MM.1S (cell line): ENCODE measurements around the gene SERPINE2.

ENCODE experiments used
- DNase-seq: peaks from one replicate; pipeline ENCODE4 v3.0.0-alpha.2; 2015
- H2AFZ ChIP-seq: fragments of 300-600 bp; sonication (generic); 2 replicates; pipeline ENCODE4 v1.6.0; 2016; ENCODE audit warnings: antibody characterized with exemption, low read length
- H3F3A ChIP-seq: fragments of 300-600 bp; sonication (generic); 2 replicates; pipeline ENCODE4 v1.6.1; 2016; ENCODE audit warnings: mild to moderate bottlenecking, antibody characterized with exemption, low read length, moderate library complexity, mixed read lengths; ENCODE audit not compliant: insufficient read depth
- H3K27ac ChIP-seq: fragments of 300-600 bp; sonication (generic); 2 replicates; pipeline ENCODE4 v1.5.1; 2016; ENCODE audit warnings: mild to moderate bottlenecking, low read length
- H3K27me3 ChIP-seq: fragments of 300-600 bp; sonication (generic); replicated peaks from 2 replicates; pipeline ENCODE4 v1.6.0; 2016; ENCODE audit warnings: low read length; ENCODE audit not compliant: insufficient read depth
- H3K36me3 ChIP-seq: fragments of 300-600 bp; sonication (generic); replicated peaks from 2 replicates; pipeline ENCODE4 v1.6.1; 2016; ENCODE audit warnings: mild to moderate bottlenecking, low read length, mixed read lengths; ENCODE audit not compliant: insufficient read depth
- H3K4me1 ChIP-seq: fragments of 300-600 bp; sonication (generic); 2 replicates; pipeline ENCODE4 v1.6.1; 2016; ENCODE audit warnings: low read length, mixed read lengths
- H3K4me2 ChIP-seq: fragments of 300-600 bp; sonication (generic); 2 replicates; pipeline ENCODE4 v1.6.0; 2016; ENCODE audit warnings: low read depth, low read length
- H3K4me3 ChIP-seq: fragments of 300-600 bp; sonication (generic); 2 replicates; pipeline ENCODE4 v1.5.1; 2016; ENCODE audit warnings: low read length, mixed read lengths
- H3K79me2 ChIP-seq: fragments of 300-600 bp; sonication (generic); 2 replicates; pipeline ENCODE4 v1.6.1; 2016; ENCODE audit warnings: mixed run types, low read length, mixed read lengths
- H3K9ac ChIP-seq: fragments of 300-600 bp; sonication (generic); 2 replicates; pipeline ENCODE4 v1.6.1; 2016; ENCODE audit warnings: low read length, mixed read lengths
- H3K9me2 ChIP-seq: fragments of 300-600 bp; sonication (generic); replicated peaks from 2 replicates; pipeline ENCODE4 v1.6.1; 2016; ENCODE audit warnings: mild to moderate bottlenecking, low read length, mixed read lengths; ENCODE audit not compliant: insufficient read depth
- H3K9me3 ChIP-seq: fragments of 300-600 bp; sonication (generic); replicated peaks from 2 replicates; pipeline ENCODE4 v1.6.1; 2016; ENCODE audit warnings: mild to moderate bottlenecking, low read length, mixed read lengths; ENCODE audit not compliant: insufficient read depth
- H4K20me1 ChIP-seq: fragments of 300-600 bp; sonication (generic); 2 replicates; pipeline ENCODE4 v1.6.1; 2016; ENCODE audit warnings: mild to moderate bottlenecking, low read length, moderate library complexity, mixed read lengths; ENCODE audit not compliant: insufficient read depth
- EZH2 ChIP-seq: fragments of 300-600 bp; sonication (generic); optimal IDR thresholded peaks from 2 replicates; pipeline ENCODE3; 2017; ENCODE audit warnings: low read depth, mild to moderate bottlenecking, antibody characterized with exemption, low read length, mixed read lengths
- EZH2phosphoT487 ChIP-seq: fragments of 300-600 bp; sonication (generic); IDR thresholded peaks from 2 replicates; pipeline ENCODE4 v1.6.1; 2018; ENCODE audit warnings: antibody characterized with exemption, low read length
- TF ChIP-seq, protein P1 (sequence below): fragments of 300-600 bp; sonication (generic); IDR thresholded peaks from 2 replicates; pipeline ENCODE4 v1.5.1; 2016; ENCODE audit warnings: antibody characterized with exemption, low read length, mixed read lengths

Gene SERPINE2

DNA sequence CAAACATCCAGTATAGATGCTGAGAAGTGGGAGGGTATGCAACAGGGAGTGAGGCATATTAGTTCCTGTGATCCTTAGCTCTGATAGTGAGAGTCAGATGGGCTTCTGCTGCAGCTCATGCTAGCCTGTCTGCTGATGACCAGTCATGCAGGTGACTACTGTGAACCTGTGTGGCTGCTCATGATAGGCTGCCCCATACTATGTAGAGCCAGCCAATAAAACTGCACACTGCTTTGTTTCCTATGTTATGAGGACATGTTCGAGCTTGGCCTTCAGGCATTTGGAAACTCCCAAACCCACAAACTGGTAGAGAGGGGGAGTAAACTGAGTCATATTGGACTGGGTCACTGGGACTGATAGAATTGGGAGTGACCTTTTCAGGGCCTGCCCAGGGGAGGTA is 20.1 kb upstream of the SERPINE2 start:
- Histone ChIP-seq H2AFZ (no peak overlapping the region), H4K20me1 (no peaks in the 10 kb centered on the region), H3K9ac (no peak overlapping the region), H3K4me1 (no peaks in the 10 kb centered on the region), H3K27ac (no peak overlapping the region), H3K79me2 (no peaks in the 10 kb centered on the region), H3K27me3 (no peaks in the 10 kb centered on the region), H3F3A (no peaks in the 10 kb centered on the region), H3K36me3 (no peaks in the 10 kb centered on the region), H3K9me3 (no peaks in the 10 kb centered on the region), H3K9me2 (no peaks in the 10 kb centered on the region), H3K4me3 (no peak overlapping the region), H3K4me2 (no peak overlapping the region)
- TF ChIP-seq, protein P1, sequence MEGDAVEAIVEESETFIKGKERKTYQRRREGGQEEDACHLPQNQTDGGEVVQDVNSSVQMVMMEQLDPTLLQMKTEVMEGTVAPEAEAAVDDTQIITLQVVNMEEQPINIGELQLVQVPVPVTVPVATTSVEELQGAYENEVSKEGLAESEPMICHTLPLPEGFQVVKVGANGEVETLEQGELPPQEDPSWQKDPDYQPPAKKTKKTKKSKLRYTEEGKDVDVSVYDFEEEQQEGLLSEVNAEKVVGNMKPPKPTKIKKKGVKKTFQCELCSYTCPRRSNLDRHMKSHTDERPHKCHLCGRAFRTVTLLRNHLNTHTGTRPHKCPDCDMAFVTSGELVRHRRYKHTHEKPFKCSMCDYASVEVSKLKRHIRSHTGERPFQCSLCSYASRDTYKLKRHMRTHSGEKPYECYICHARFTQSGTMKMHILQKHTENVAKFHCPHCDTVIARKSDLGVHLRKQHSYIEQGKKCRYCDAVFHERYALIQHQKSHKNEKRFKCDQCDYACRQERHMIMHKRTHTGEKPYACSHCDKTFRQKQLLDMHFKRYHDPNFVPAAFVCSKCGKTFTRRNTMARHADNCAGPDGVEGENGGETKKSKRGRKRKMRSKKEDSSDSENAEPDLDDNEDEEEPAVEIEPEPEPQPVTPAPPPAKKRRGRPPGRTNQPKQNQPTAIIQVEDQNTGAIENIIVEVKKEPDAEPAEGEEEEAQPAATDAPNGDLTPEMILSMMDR = no peak
- TF ChIP-seq EZH2 (no peak), EZH2phosphoT487 (no peak)
- no peak for DNase-seq

DNA sequence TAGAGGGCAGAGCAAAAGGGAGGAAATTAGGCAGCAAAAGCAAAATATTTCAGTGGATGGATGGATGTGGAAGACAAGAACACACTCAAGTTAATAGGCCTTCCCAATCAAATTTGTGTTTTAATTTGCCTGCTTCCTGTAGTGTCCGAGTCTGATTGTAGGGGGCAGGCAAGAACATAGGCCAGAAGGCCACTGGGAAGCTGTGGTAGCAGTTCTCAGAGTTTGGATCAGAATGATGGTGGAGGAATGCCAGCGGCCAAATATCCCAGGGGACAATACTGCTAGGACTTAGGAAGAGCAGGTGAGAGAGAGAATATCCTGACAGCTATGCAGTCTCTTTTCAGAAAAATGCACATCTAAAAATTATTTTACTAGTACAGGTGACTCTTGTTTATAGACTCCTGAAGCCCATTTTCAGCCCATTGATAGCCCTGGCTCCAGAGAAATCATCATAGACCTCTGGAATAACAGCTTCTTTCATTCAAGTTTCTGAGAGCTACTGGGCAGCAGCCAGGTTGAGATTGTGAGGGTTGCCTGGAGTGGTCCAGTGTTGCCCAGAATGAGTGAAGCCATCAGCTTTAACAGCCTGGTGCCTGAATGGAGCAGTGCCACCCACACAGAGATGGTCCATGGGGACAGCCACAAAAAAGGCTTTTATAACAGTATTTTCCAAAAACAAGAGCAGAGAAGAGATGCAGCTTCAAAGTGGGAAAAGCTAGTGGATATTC is 19.1 kb upstream of the SERPINE2 start:
- Histone ChIP-seq H3K9me3 (no peaks in the 10 kb centered on the region), H3K4me3 (no peak overlapping the region), H3K27me3 (no peaks in the 10 kb centered on the region), H3K79me2 (no peaks in the 10 kb centered on the region), H2AFZ (no peak overlapping the region), H3K9ac (no peak overlapping the region), H3K9me2 (no peaks in the 10 kb centered on the region), H3K4me1 (no peaks in the 10 kb centered on the region), H3F3A (no peaks in the 10 kb centered on the region), H4K20me1 (no peaks in the 10 kb centered on the region), H3K36me3 (no peaks in the 10 kb centered on the region), H3K4me2 (no peak overlapping the region), H3K27ac (no peak overlapping the region)
- no peak for DNase-seq
- no peak for TF ChIP-seq EZH2
- TF ChIP-seq, protein P1 = peak; percentile 8; the same call in 1 of the 2 replicates

DNA sequence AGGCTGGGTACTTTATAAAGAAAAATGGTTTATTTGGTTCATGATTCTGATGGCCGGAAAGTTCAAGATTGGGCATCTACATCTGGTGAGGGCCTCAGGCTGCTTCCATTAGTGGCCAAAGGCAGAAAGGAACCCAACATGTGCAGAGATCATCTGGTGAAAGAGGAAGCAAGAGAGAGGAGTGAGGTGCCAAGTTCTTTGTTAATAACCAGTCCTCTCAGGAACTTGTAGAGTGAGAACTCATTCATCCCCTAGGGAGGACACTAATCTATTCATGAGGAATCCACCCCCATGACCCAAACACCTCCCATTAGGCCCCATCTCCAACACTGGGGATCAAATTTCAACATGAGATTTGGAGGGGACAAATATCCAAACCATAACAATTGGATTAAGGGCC is 17.8 kb upstream of the SERPINE2 start:
- H3K27ac ChIP-seq = no peak overlapping the region
- H3K9ac ChIP-seq = no peak overlapping the region
- no peaks in the 10 kb centered on the region for H3K27me3 ChIP-seq
- TF ChIP-seq EZH2 = no peak
- TF ChIP-seq EZH2phosphoT487 = no peak
- TF ChIP-seq, protein P1 = no peak
- DNase-seq = no peak
- H3K36me3 ChIP-seq = no peaks in the 10 kb centered on the region
- H3F3A ChIP-seq = no peaks in the 10 kb centered on the region
- no peak overlapping the region for H2AFZ ChIP-seq
- no peaks in the 10 kb centered on the region for H3K79me2 ChIP-seq
- H3K9me3 ChIP-seq = no peaks in the 10 kb centered on the region
- no peaks in the 10 kb centered on the region for H3K9me2 ChIP-seq
- no peaks in the 10 kb centered on the region for H4K20me1 ChIP-seq
- H3K4me2 ChIP-seq = no peak overlapping the region
- no peak overlapping the region for H3K4me3 ChIP-seq
- no peaks in the 10 kb centered on the region for H3K4me1 ChIP-seq
